GM11168 (cell line): Measurements from ENCODE around the gene DBR1.

ENCODE experiments used
- in situ Hi-C: fragments of 300-500 bp; cut with MboI; formaldehyde crosslinking; loops from one replicate; pipeline ENCODE4 v1.12.0; 2022; ENCODE audit warnings: low sequenced_read_pairs; ENCODE audit not compliant: unreplicated experiment

The DBR1 gene

GRCh38 chr3:138174421-138175131 is at the start of gene DBR1:
Gene DBR1, minus strand, starts transcription at chr3:138174921. Its CDS starts 126 bp downstream, at chr3:138174795.
- in situ Hi-C loops, result no loop called here

- in situ Hi-C loops, result no loop called here
These were observed 48.2 kb upstream of the DBR1 start for GRCh38 chr3:138222942-138223287.

GRCh38 chr3:138222131-138222941 is 47.6 kb upstream of the DBR1 start:
- in situ Hi-C loops, result no loop called here

- in situ Hi-C loops, result no loop called here
These were observed 46.1 kb upstream of the DBR1 start for GRCh38 chr3:138220788-138221187.

GRCh38 chr3:138220242-138220641 is 45.5 kb upstream of the DBR1 start:
- in situ Hi-C loops, result no loop called here

GRCh38 chr3:138219255-138219654 is 44.5 kb upstream of the DBR1 start:
- in situ Hi-C loops, result no loop called here

- in situ Hi-C loops, result no loop called here
These were observed 38.8 kb upstream of the DBR1 start for GRCh38 chr3:138213398-138214085.

- in situ Hi-C loops, result no loop called here
These were observed 35.8 kb upstream of the DBR1 start for GRCh38 chr3:138210528-138210927.

- in situ Hi-C loops, result no loop called here
These were observed 31.5 kb upstream of the DBR1 start for GRCh38 chr3:138206196-138206595.

GRCh38 chr3:138205527-138205926 is 30.8 kb upstream of the DBR1 start:
- in situ Hi-C loops, result no loop called here

GRCh38 chr3:138203938-138204337 is 29.2 kb upstream of the DBR1 start:
- in situ Hi-C loops, result no loop called here

- in situ Hi-C loops, result no loop called here
These were observed 28.4 kb upstream of the DBR1 start for GRCh38 chr3:138202945-138203701.

GRCh38 chr3:138200424-138200823 is 25.7 kb upstream of the DBR1 start:
- in situ Hi-C loops, result no loop called here

GRCh38 chr3:138199851-138200250 is 25.1 kb upstream of the DBR1 start:
- in situ Hi-C loops, result no loop called here

- in situ Hi-C loops, result no loop called here
These were observed 22.8 kb upstream of the DBR1 start for GRCh38 chr3:138197524-138197923.

GRCh38 chr3:138197058-138197457 is 22.3 kb upstream of the DBR1 start:
- in situ Hi-C loops, result no loop called here

- in situ Hi-C loops, result no loop called here
These were observed 21.3 kb upstream of the DBR1 start for GRCh38 chr3:138196023-138196422.

- in situ Hi-C loops, result no loop called here
These were observed 20.8 kb upstream of the DBR1 start for GRCh38 chr3:138195481-138195880.

- in situ Hi-C loops, result no loop called here
These were observed 13.5 kb upstream of the DBR1 start for GRCh38 chr3:138188013-138188730.
